Sigmoid colon (tissue), 4 donors: ENCODE data around the gene KRTAP5-6.

Experiments
- EP300 ChIP-seq, 4 donors: sonication (generic); formaldehyde crosslinking; IDR thresholded peaks; one replicate each; pipeline ENCODE4 v1.6.1; 2017; ENCODE audit warnings: antibody characterized with exemption in 4 of 4
- POLR2A ChIP-seq, 2 donors: fragments of 450-650 bp; IDR thresholded peaks; one replicate each; pipeline ENCODE4 v1.6.1; 2016; ENCODE audit warnings: antibody characterized with exemption in 2 of 2, mild to moderate bottlenecking in 2 of 2, moderate library complexity in 2 of 2
- POLR2AphosphoS5 ChIP-seq, 4 donors: sonication (generic); formaldehyde crosslinking; IDR thresholded peaks; one replicate each; pipeline ENCODE4 v1.6.1; 2017; ENCODE audit warnings: antibody characterized with exemption in 4 of 4
- TF ChIP-seq, protein P1 (sequence below), 4 experiments: fragments of 450-650 bp in 3 of 4; fragments of 200-600 bp in 1 of 4; IDR thresholded peaks; one replicate each; pipeline ENCODE4 v1.5.1; 2016 to 2019; ENCODE audit warnings: antibody characterized with exemption in 4 of 4, mild to moderate bottlenecking in 3 of 4, moderate library complexity in 2 of 4

DNA sequence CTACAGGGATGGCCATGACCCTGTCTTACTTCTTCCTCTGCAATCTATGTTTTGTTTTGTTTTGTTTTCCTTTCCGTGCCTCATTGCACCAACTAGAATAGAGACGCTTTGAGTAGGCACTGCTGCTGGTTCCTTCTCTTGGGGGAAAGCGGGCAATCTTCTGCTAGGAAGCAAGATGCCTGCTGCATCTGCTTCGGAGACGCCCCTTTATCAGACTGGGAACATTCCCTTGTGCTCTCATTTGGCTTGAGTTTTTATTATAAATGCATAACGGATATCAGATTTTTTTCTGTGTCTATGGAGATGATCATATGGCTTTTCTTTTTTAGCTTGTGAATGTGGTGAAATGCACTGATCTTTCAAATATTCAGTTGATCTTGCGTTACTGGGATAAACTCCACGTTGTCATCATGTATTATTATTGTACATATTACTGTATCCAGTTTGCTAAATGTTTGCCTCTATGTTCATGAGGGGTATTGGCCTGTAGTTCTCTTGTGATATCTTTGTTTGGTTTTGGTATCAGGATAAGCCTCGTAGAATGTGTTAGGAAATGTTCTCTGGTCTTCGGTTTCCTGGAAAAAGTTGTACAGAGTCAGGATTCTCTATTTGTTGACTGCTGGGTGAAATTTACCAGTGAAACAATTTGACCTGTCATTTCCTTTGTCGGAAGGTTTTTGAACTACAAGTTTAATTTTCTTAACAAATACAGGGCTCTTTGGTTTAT is 23.4 kb upstream of the KRTAP5-6 start:
- TF ChIP-seq, protein P1, sequence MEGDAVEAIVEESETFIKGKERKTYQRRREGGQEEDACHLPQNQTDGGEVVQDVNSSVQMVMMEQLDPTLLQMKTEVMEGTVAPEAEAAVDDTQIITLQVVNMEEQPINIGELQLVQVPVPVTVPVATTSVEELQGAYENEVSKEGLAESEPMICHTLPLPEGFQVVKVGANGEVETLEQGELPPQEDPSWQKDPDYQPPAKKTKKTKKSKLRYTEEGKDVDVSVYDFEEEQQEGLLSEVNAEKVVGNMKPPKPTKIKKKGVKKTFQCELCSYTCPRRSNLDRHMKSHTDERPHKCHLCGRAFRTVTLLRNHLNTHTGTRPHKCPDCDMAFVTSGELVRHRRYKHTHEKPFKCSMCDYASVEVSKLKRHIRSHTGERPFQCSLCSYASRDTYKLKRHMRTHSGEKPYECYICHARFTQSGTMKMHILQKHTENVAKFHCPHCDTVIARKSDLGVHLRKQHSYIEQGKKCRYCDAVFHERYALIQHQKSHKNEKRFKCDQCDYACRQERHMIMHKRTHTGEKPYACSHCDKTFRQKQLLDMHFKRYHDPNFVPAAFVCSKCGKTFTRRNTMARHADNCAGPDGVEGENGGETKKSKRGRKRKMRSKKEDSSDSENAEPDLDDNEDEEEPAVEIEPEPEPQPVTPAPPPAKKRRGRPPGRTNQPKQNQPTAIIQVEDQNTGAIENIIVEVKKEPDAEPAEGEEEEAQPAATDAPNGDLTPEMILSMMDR (IDR thresholded peaks at IDR 0.05): no peak
- TF ChIP-seq EP300 (IDR thresholded peaks at IDR 0.05) (no peak), POLR2A (IDR thresholded peaks at IDR 0.05) (no peak), POLR2AphosphoS5 (IDR thresholded peaks at IDR 0.05) (no peak)
